ENCODE results near the gene ERBB4. TPM values are rescaled to one million over a fixed set of nuclear protein-coding genes. Genes with fewer than 3 reads are reported as not detected.

The ERBB4 gene
- total RNA-seq, 1 donor from 2014 or later: 9.2 TPM

DNA sequence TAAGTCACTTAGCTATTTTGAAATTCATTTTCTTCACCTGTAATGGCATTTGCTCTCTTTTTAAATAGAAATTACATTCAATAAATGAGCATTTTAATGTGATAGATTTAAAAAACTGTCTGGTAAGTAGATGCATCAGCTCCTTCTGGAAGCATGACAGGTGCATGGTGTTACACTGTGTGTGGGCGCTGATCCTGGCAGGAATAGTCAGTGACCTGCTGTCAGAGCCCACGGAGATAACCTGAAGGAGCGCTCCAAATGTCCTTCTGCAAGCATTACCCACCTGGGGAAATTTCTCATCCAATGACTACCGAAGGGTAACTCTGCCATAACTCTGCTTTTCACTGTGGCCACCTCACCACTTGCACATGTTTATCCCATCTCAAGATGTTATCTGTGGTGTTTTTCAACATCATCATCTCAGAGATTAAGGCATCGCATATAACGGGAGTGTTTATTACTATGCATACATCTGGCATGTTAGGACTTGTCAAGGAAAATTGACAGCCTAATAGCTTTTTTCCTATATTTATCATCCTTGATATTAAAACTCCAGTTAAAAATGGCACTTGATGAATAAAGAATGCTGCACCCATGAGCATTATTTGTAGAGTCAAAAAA, 637.3 kb downstream of the ERBB4 start:
- TF ChIP-seq, protein P1, sequence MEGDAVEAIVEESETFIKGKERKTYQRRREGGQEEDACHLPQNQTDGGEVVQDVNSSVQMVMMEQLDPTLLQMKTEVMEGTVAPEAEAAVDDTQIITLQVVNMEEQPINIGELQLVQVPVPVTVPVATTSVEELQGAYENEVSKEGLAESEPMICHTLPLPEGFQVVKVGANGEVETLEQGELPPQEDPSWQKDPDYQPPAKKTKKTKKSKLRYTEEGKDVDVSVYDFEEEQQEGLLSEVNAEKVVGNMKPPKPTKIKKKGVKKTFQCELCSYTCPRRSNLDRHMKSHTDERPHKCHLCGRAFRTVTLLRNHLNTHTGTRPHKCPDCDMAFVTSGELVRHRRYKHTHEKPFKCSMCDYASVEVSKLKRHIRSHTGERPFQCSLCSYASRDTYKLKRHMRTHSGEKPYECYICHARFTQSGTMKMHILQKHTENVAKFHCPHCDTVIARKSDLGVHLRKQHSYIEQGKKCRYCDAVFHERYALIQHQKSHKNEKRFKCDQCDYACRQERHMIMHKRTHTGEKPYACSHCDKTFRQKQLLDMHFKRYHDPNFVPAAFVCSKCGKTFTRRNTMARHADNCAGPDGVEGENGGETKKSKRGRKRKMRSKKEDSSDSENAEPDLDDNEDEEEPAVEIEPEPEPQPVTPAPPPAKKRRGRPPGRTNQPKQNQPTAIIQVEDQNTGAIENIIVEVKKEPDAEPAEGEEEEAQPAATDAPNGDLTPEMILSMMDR (IDR thresholded peaks at IDR 0.05; ENCODE audit: unreplicated experiment): no peak
- no peak overlapping the region for H3K4me3 Mint-ChIP-seq
- no peaks in the 10 kb centered on the region for H3K36me3 Mint-ChIP-seq
- no peak overlapping the region for H3K27ac Mint-ChIP-seq
- H3K9me3 Mint-ChIP-seq: no peaks in the 10 kb centered on the region
- no peak for DNase-seq (ENCODE audit: low spot score in 2 of 2, unreplicated experiment in 2 of 2)
- peaks cover 20% of the 10 kb centered on the region for H3K4me1 Mint-ChIP-seq
- H3K27me3 Mint-ChIP-seq (ENCODE audit: low read depth): no peaks in the 10 kb centered on the region

DNA sequence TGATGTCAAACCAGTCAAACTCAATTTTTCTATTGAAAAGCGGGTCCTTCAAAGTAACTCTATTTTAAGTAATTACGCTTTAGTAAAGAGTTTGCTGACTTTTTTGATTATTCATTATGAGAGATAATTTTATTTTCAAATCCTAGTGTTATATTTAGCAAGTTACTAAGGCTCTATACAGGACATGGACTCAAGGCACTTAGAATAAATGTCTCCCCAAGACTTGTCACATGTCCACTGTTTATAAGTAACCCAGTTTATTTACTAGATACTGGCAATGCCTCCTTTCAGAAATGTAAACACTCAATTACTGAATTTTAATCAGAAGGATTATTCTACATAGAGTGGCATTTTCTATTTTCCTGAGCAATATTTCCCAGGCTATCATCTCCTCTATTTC, 638.1 kb downstream of the ERBB4 start:
- DNase-seq (ENCODE audit: low spot score in 2 of 2, unreplicated experiment in 2 of 2): no peak
- no peaks in the 10 kb centered on the region for H3K36me3 Mint-ChIP-seq
- TF ChIP-seq, protein P1 (IDR thresholded peaks at IDR 0.05; ENCODE audit: unreplicated experiment): no peak
- H3K4me1 Mint-ChIP-seq: peaks cover 20% of the 10 kb centered on the region
- H3K4me3 Mint-ChIP-seq: peak overlapping the region; percentile 18
- H3K9me3 Mint-ChIP-seq: peaks cover 2% of the 10 kb centered on the region
- no peaks in the 10 kb centered on the region for H3K27me3 Mint-ChIP-seq (ENCODE audit: low read depth)
- H3K27ac Mint-ChIP-seq: peak overlapping the region; percentile 50

DNA sequence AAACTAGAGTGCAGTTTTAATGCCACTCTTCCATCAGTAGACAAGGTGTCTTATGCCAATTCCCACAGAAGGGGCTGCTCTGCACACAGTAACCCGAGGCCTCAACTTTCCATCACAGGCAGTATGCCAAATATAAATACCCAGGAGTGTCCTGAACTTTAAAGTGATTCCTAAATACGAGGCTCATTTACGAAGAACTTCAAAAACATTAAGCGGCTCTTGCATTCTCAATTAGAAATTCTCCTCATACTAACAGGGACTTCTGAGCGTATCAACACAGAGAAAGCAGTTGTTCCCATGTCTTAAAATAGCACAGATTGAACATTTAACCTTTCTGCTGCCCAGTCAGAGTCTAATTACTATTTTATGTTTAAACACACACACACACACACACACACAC, 638.6 kb downstream of the ERBB4 start:
- peak overlapping the region; percentile 18 for H3K4me3 Mint-ChIP-seq
- no peaks in the 10 kb centered on the region for H3K27me3 Mint-ChIP-seq (ENCODE audit: low read depth)
- H3K4me1 Mint-ChIP-seq: peaks cover 20% of the 10 kb centered on the region
- H3K36me3 Mint-ChIP-seq: no peaks in the 10 kb centered on the region
- peaks cover 5% of the 10 kb centered on the region for H3K9me3 Mint-ChIP-seq
- peak overlapping the region; percentile 50 for H3K27ac Mint-ChIP-seq
- TF ChIP-seq, protein P1 (IDR thresholded peaks at IDR 0.05; ENCODE audit: unreplicated experiment): no peak
- no peak for DNase-seq (ENCODE audit: low spot score in 2 of 2, unreplicated experiment in 2 of 2)

DNA sequence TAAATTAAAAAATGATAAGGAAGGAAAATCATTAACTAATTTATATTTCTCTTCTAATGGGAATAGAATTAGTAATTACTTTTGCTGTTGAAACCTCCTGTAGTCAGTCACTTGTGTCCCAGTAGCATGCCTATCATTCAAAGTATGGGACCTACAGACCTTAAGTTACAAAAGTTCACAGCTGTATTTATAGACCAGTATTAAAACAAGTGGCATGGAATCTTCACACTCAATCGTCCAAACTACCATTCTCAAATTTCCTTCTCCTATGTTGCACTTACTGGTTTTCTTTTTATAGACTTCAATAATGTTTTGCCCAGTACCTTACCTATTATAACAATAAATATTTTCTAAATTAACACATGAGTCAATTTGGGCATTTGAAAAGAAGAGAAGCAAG, 639.9 kb downstream of the ERBB4 start:
- no peak overlapping the region for H3K4me3 Mint-ChIP-seq
- H3K27ac Mint-ChIP-seq: no peak overlapping the region
- no peaks in the 10 kb centered on the region for H3K27me3 Mint-ChIP-seq (ENCODE audit: low read depth)
- H3K36me3 Mint-ChIP-seq: no peaks in the 10 kb centered on the region
- no peak for DNase-seq (ENCODE audit: low spot score in 2 of 2, unreplicated experiment in 2 of 2)
- peaks cover 20% of the 10 kb centered on the region for H3K4me1 Mint-ChIP-seq
- TF ChIP-seq, protein P1 (IDR thresholded peaks at IDR 0.05; ENCODE audit: unreplicated experiment): no peak
- H3K9me3 Mint-ChIP-seq: peaks cover 8% of the 10 kb centered on the region

DNA sequence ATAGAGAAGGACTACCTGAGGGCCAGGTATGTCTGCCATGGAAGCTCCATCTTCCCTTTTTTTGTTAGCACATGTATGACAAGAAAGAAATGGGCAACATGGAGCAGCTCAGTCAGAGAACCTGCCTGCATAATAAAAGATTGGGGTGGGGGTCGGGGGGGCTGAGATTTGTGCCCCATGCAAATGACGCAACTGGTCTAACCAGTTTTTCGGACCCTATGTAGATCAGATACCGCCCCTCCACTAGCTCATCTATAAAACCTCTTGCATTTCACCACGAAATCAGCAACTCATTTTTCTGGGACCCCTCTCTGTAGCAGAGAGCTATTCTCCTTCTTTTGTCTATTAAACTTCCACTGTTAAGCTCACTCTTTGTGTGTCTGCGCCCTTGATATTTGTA, 657.2 kb downstream of the ERBB4 start:
- no peak overlapping the region for H3K27ac Mint-ChIP-seq
- no peak for DNase-seq (ENCODE audit: low spot score in 2 of 2, unreplicated experiment in 2 of 2)

More for the DNA sequence above, 657.2 kb downstream of the ERBB4 start:
- TF ChIP-seq, protein P1 (IDR thresholded peaks at IDR 0.05; ENCODE audit: unreplicated experiment): no peak
- Mint-ChIP-seq H3K4me1 (no peaks in the 10 kb centered on the region), H3K27me3 (ENCODE audit: low read depth) (no peaks in the 10 kb centered on the region), H3K4me3 (no peak overlapping the region), H3K36me3 (no peaks in the 10 kb centered on the region), H3K9me3 (peaks cover 3% of the 10 kb centered on the region)
